ENCODE results near the gene RAP1GAP2.

DNA sequence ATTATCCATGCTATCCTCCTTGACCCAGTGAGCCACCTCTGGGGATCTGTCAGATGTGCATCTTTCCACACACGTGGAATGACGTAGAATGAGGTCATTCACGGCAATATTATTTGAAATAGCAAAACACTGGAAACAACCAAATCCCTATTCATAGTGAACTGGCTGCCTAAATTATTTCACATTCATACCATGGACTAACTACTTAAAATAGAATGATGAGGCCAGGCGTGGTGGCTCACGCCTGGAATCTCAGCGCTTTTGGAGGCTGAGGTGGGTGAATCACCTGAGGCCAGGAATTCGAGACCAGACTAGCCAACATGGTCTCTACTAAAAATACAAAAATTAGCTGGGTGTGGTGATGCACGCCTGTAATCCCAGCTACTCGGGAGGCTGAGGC, 75.5 kb downstream of the RAP1GAP2 start:
- TF ChIP-seq, protein P1, sequence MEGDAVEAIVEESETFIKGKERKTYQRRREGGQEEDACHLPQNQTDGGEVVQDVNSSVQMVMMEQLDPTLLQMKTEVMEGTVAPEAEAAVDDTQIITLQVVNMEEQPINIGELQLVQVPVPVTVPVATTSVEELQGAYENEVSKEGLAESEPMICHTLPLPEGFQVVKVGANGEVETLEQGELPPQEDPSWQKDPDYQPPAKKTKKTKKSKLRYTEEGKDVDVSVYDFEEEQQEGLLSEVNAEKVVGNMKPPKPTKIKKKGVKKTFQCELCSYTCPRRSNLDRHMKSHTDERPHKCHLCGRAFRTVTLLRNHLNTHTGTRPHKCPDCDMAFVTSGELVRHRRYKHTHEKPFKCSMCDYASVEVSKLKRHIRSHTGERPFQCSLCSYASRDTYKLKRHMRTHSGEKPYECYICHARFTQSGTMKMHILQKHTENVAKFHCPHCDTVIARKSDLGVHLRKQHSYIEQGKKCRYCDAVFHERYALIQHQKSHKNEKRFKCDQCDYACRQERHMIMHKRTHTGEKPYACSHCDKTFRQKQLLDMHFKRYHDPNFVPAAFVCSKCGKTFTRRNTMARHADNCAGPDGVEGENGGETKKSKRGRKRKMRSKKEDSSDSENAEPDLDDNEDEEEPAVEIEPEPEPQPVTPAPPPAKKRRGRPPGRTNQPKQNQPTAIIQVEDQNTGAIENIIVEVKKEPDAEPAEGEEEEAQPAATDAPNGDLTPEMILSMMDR (conservative IDR thresholded peaks at IDR 0.05; ENCODE audit: low read length), result no peak
- TF ChIP-seq EZH2phosphoT487 (IDR thresholded peaks at IDR 0.05; ENCODE audit: borderline replicate concordance, low read depth, low read length), result no peak
